HFFc6 (cell line): Measurements from ENCODE around the gene GRPEL2. TPM values are rescaled to one million over a fixed set of nuclear protein-coding genes. Genes with fewer than 3 reads are reported as not detected.

ENCODE experiments used
- DNase-seq: peaks from one replicate; pipeline ENCODE4 v3.0.0-alpha.2; 2018
- H3K27ac Mint-ChIP-seq: 2 replicates; pipeline ENCODE4 v1.8.0; 2020; ENCODE audit warnings: mild to moderate bottlenecking, mixed read lengths
- H3K27me3 Mint-ChIP-seq: 2 replicates; pipeline ENCODE4 v1.8.0; 2021; ENCODE audit warnings: mild to moderate bottlenecking, moderate library complexity, mixed read lengths; ENCODE audit not compliant: insufficient read depth
- H3K36me3 Mint-ChIP-seq: 2 replicates; pipeline ENCODE4 v1.8.0; 2021; ENCODE audit warnings: low read depth, mixed read lengths
- H3K4me1 Mint-ChIP-seq: 2 replicates; pipeline ENCODE4 v1.8.0; 2020; ENCODE audit warnings: low read depth, mixed read lengths
- H3K4me3 Mint-ChIP-seq: 2 replicates; pipeline ENCODE4 v1.8.0; 2020; ENCODE audit warnings: mild to moderate bottlenecking, moderate library complexity, mixed read lengths
- H3K9me3 Mint-ChIP-seq: 2 replicates; pipeline ENCODE4 v1.8.0; 2020; ENCODE audit warnings: mild to moderate bottlenecking, mixed read lengths
- CTCF ChIP-seq: fragments of 200-600 bp; sonication (generic); IDR thresholded peaks from 2 replicates; pipeline ENCODE4 v1.5.0; 2021; ENCODE audit warnings: antibody characterized with exemption, mild to moderate bottlenecking
- total RNA-seq, 6 experiments: library from RNA; stranded (reverse); fragmentation: NEBNext Ultra II Directional; extraction: Animal tissue kit (Norgen Biotek cat#: 25700); gene quantifications; 2 replicates in 1 of 6; 3 replicates in 5 of 6; pipeline ENCODE4 v1.2.3, GENCODE V29; 2021

The GRPEL2 gene
- total RNA-seq, 6 experiments from 2014 or later: 15.6 to 18.9 (median 17.5) TPM

GRCh38 chr5:149356391-149356790 lies 11.1 kb downstream of the GRPEL2 start:
- no peak for DNase-seq
- no peak overlapping the region for H3K27ac Mint-ChIP-seq
- no peaks in the 10 kb centered on the region for H3K9me3 Mint-ChIP-seq
- H3K36me3 Mint-ChIP-seq: peaks cover 26% of the 10 kb centered on the region
- peaks cover 2% of the 10 kb centered on the region; the same call in 1 of the 2 replicates for H3K27me3 Mint-ChIP-seq
- no peak overlapping the region for H3K4me3 Mint-ChIP-seq
- H3K4me1 Mint-ChIP-seq: peaks cover 23% of the 10 kb centered on the region
- TF ChIP-seq CTCF: no peak

- peak; percentile 95 for DNase-seq
- peak within 1 kb of the TSS; percentile 96 for H3K4me3 Mint-ChIP-seq
- peak within 1 kb of the TSS; percentile 74 for H3K27ac Mint-ChIP-seq
- peaks cover 19% of the 10 kb centered on the region for H3K36me3 Mint-ChIP-seq
- H3K27me3 Mint-ChIP-seq: peaks cover 2% of the 10 kb centered on the region; the same call in 1 of the 2 replicates
- H3K9me3 Mint-ChIP-seq: no peaks in the 10 kb centered on the region
- TF ChIP-seq CTCF: no peak
- peaks cover 23% of the 10 kb centered on the region for H3K4me1 Mint-ChIP-seq
These were observed 12.3 kb downstream of the GRPEL2 start, which contains the start of gene PCYOX1L for GRCh38 chr5:149357370-149358293. Gene PCYOX1L (plus strand): TSS chr5:149358046. CDS start chr5:149358069, 23 bp downstream.

- peak overlapping the region; percentile 74 for H3K27ac Mint-ChIP-seq
- DNase-seq: no peak
- peaks cover 2% of the 10 kb centered on the region; the same call in 1 of the 2 replicates for H3K27me3 Mint-ChIP-seq
- H3K4me3 Mint-ChIP-seq: peak overlapping the region; percentile 96
- TF ChIP-seq CTCF: no peak
- H3K9me3 Mint-ChIP-seq: no peaks in the 10 kb centered on the region
- peaks cover 23% of the 10 kb centered on the region for H3K4me1 Mint-ChIP-seq
- peaks cover 16% of the 10 kb centered on the region for H3K36me3 Mint-ChIP-seq
These were observed 13.0 kb downstream of the GRPEL2 start for GRCh38 chr5:149358294-149358651.

- Mint-ChIP-seq H3K27me3 (peaks cover 2% of the 10 kb centered on the region; the same call in 1 of the 2 replicates), H3K9me3 (no peaks in the 10 kb centered on the region), H3K4me1 (peaks cover 23% of the 10 kb centered on the region), H3K36me3 (peaks cover 12% of the 10 kb centered on the region), H3K27ac (peak overlapping the region; percentile 63; the same call in 1 of the 2 replicates), H3K4me3 (peak overlapping the region; percentile 96)
- no peak for DNase-seq
- TF ChIP-seq CTCF: no peak
These were observed 13.7 kb downstream of the GRPEL2 start for GRCh38 chr5:149358868-149359495.

GRCh38 chr5:149360272-149360671 lies 15.0 kb downstream of the GRPEL2 start:
- no peak overlapping the region for H3K4me3 Mint-ChIP-seq
- peaks cover 4% of the 10 kb centered on the region for H3K36me3 Mint-ChIP-seq
- no peak overlapping the region for H3K27ac Mint-ChIP-seq
- TF ChIP-seq CTCF: no peak
- H3K4me1 Mint-ChIP-seq: peaks cover 23% of the 10 kb centered on the region
- no peaks in the 10 kb centered on the region for H3K9me3 Mint-ChIP-seq
- H3K27me3 Mint-ChIP-seq: peaks cover 2% of the 10 kb centered on the region; the same call in 1 of the 2 replicates
- DNase-seq: no peak
